ENCODE data around the gene PPA2. TPM values are rescaled to one million over a fixed set of nuclear protein-coding genes. Genes with fewer than 3 reads are reported as not detected.
A peak's percentile ranks its signal among the peaks of the same experiment; 100 is the strongest.

PPA2 gene
- total RNA-seq, 1 donor from 2014 or later, result 72.0 TPM

DNA sequence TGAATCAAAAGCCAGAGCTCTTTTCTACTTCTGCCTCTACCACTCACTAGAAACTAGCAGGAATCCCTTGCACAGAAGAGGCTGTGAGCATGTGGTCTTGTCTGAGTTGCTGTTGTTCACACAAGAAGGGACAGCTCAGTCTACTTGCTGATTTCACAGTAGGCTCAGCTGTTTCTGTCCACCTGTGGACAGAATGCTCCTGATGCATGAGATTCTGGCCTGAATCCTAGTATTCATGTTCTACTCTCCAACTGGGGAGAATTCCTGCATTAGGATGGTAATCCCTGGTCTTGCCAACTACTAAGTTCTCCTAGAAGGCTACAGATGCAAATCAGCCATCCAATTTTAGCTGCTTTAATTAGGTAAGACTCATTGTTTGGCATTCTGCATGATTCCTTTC is 112.8 kb downstream of the PPA2 start:
- Histone ChIP-seq H3K4me1 (ENCODE audit: control insufficient read depth in 3 of 3, insufficient read depth in 3 of 3, low read length in 3 of 3) (peaks cover 0 to 2% (median 0%) of the 10 kb centered on the region in 3 donors), H3K27me3 (ENCODE audit: control insufficient read depth in 3 of 3, insufficient read depth in 3 of 3, low read length in 3 of 3) (no peaks in the 10 kb centered on the region), H3K9me3 (ENCODE audit: control insufficient read depth in 3 of 3, low read length in 3 of 3) (no peaks in the 10 kb centered on the region), H3K27ac (ENCODE audit: low read depth, low read length) (no peak overlapping the region), H3K9ac (ENCODE audit: low read depth in 1 of 3, low read length in 3 of 3) (no peak overlapping the region), H3K36me3 (ENCODE audit: control insufficient read depth in 3 of 3, insufficient read depth in 3 of 3, low read length in 3 of 3) (peaks cover 0 to 2% (median 0%) of the 10 kb centered on the region in 3 donors), H3K4me3 (ENCODE audit: low read length in 3 of 3) (no peak overlapping the region)

DNA sequence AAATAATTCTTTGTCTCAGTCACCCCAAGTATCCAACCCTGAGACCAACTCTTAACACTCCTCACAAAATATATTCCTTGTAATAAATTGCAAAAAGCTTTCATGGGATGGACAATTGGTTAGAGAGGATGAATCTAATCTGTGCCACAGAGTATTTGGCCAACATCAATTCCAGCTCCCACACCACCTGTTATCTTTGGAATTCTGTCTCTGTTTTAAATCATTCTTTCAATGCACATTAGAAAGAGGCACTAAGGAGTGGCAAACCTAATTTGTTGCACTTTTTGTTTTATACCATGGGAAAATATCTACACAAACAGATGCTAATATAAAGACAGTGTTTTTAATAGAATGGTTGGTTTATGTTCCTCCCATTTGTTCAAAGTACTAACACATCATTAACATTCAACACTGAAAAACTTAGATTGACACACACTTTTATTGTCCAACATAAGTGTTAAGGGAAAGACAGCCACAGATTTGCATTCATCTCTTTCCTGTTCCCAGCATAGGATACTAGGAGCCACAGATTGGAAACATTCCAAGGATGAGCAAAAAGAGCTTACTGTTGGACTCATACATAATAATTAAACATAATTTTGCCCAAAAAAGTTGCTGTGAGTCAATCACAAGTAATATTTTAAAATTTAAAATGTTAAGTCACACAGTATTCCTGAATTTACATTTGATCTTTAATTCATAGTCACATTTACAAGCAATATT is 116.4 kb downstream of the PPA2 start:
- no peak overlapping the region for H3K9ac ChIP-seq (ENCODE audit: low read depth in 1 of 3, low read length in 3 of 3)
- no peaks in the 10 kb centered on the region for H3K36me3 ChIP-seq (ENCODE audit: control insufficient read depth in 3 of 3, insufficient read depth in 3 of 3, low read length in 3 of 3)
- H3K4me3 ChIP-seq (ENCODE audit: low read length in 3 of 3), result no peak overlapping the region
- no peaks in the 10 kb centered on the region for H3K9me3 ChIP-seq (ENCODE audit: control insufficient read depth in 3 of 3, low read length in 3 of 3)
- H3K27me3 ChIP-seq (ENCODE audit: control insufficient read depth in 3 of 3, insufficient read depth in 3 of 3, low read length in 3 of 3), result no peaks in the 10 kb centered on the region
- no peak overlapping the region for H3K27ac ChIP-seq (ENCODE audit: low read depth, low read length)
- H3K4me1 ChIP-seq (ENCODE audit: control insufficient read depth in 3 of 3, insufficient read depth in 3 of 3, low read length in 3 of 3), result peaks cover 0 to 2% (median 0%) of the 10 kb centered on the region in 3 donors

DNA sequence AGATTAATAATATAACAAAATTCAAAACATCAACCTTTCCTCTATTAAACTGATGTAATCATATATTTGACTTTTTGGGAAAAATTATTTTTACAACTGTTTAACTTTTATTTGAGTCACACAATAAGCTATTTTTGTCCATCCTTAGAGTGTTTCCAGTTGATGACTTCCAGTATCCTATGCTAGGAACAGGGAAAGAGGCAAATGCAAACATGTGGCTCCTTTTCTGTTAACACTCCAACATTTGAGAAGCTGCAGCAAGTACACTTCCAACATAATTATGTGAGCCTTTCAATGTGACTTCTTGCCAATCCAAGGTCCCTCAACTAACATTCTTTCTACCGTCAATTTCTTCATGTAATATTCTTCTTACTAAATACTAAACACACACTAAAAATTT is 117.7 kb downstream of the PPA2 start:
- H3K27ac ChIP-seq (ENCODE audit: low read depth, low read length), result no peak overlapping the region
- H3K36me3 ChIP-seq (ENCODE audit: control insufficient read depth in 3 of 3, insufficient read depth in 3 of 3, low read length in 3 of 3), result no peaks in the 10 kb centered on the region

DNA sequence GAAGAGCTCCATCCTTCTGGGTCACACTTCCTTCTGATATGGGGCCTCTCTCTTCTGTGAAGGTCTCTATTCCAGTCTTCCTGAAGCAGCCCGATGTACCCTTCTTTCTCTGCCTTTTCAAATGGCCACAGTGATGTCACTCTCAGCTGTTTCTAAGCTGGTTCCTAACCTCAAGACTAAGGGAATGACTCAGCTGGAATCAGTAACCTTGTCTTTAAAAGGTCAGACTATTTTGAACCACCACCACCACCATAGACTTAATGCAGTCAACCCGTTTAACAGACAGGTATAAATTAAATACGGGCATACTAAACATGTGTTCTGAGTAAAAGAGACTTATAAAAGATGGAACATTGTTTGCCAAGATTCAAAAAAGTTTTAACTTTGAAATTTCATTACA is 121.0 kb downstream of the PPA2 start:
- Histone ChIP-seq H3K27ac (ENCODE audit: low read depth, low read length) (peak overlapping the region; percentile 8), H3K9ac (ENCODE audit: low read depth in 1 of 3, low read length in 3 of 3) (no peak overlapping the region), H3K27me3 (ENCODE audit: control insufficient read depth in 3 of 3, insufficient read depth in 3 of 3, low read length in 3 of 3) (no peaks in the 10 kb centered on the region), H3K36me3 (ENCODE audit: control insufficient read depth in 3 of 3, insufficient read depth in 3 of 3, low read length in 3 of 3) (no peaks in the 10 kb centered on the region), H3K4me3 (ENCODE audit: low read length in 3 of 3) (no peak overlapping the region), H3K4me1 (ENCODE audit: control insufficient read depth in 3 of 3, insufficient read depth in 3 of 3, low read length in 3 of 3) (no peaks in the 10 kb centered on the region), H3K9me3 (ENCODE audit: control insufficient read depth in 3 of 3, low read length in 3 of 3) (no peaks in the 10 kb centered on the region)

More for the DNA sequence above, 117.7 kb downstream of the PPA2 start:
- Histone ChIP-seq H3K9ac (ENCODE audit: low read depth in 1 of 3, low read length in 3 of 3) (no peak overlapping the region), H3K9me3 (ENCODE audit: control insufficient read depth in 3 of 3, low read length in 3 of 3) (no peaks in the 10 kb centered on the region), H3K4me1 (ENCODE audit: control insufficient read depth in 3 of 3, insufficient read depth in 3 of 3, low read length in 3 of 3) (peaks cover 0 to 2% (median 0%) of the 10 kb centered on the region in 3 donors), H3K4me3 (ENCODE audit: low read length in 3 of 3) (no peak overlapping the region), H3K27me3 (ENCODE audit: control insufficient read depth in 3 of 3, insufficient read depth in 3 of 3, low read length in 3 of 3) (no peaks in the 10 kb centered on the region)

DNA sequence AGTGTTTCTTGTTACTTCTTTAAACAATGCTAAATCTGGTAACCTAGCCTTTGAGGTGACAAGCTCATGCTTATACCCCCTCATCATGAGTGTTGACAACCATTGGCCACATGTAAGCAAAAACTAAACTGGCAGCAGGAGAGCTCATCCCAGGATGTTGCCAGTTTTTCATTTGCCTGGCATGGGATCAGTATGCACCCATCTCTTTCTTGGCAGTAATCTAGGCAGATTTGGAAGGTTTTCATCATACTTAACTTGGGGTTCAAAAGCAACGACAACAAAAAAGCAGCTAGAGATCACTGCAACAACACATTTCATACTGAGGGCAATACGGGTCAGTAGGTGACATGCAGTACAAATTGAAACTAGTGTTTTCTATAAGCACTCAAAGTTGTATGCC is 122.0 kb downstream of the PPA2 start:
- H3K4me1 ChIP-seq (ENCODE audit: control insufficient read depth in 3 of 3, insufficient read depth in 3 of 3, low read length in 3 of 3), result no peaks in the 10 kb centered on the region
- H3K4me3 ChIP-seq (ENCODE audit: low read length in 3 of 3), result no peak overlapping the region
- H3K27me3 ChIP-seq (ENCODE audit: control insufficient read depth in 3 of 3, insufficient read depth in 3 of 3, low read length in 3 of 3), result no peaks in the 10 kb centered on the region
- H3K9me3 ChIP-seq (ENCODE audit: control insufficient read depth in 3 of 3, low read length in 3 of 3), result no peaks in the 10 kb centered on the region
- H3K27ac ChIP-seq (ENCODE audit: low read depth, low read length), result no peak overlapping the region
- no peaks in the 10 kb centered on the region for H3K36me3 ChIP-seq (ENCODE audit: control insufficient read depth in 3 of 3, insufficient read depth in 3 of 3, low read length in 3 of 3)
- H3K9ac ChIP-seq (ENCODE audit: low read depth in 1 of 3, low read length in 3 of 3), result no peak overlapping the region

DNA sequence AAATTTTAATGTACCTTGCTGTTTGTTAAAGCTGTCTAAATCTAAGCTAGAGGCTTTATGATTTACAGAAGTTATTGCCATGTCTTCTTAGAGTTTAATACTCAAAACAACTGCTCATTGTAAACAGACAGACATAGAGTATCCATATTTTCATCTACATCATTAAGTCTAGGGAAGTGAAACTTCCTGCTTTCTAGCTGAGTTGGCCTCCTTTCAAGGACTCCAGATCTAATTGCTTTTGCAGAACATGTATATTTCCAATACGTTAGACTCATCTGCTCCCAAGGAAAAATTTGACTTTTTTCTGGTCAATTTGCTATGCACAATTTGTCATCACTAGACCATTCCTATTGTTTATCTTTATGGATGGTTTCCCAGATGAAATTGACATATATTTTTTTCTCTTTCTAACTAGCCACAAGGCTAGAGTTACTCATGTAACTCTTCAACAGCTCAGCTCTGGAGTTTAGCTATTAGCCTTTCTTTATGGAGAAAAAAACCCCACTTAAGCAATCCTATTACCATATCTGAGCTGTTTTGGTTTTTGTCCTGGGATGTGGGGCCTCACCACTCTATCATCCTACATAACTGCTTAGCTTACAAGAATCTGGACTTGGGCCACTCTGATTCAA is 122.9 kb downstream of the PPA2 start:
- no peak overlapping the region for H3K27ac ChIP-seq (ENCODE audit: low read depth, low read length)

DNA sequence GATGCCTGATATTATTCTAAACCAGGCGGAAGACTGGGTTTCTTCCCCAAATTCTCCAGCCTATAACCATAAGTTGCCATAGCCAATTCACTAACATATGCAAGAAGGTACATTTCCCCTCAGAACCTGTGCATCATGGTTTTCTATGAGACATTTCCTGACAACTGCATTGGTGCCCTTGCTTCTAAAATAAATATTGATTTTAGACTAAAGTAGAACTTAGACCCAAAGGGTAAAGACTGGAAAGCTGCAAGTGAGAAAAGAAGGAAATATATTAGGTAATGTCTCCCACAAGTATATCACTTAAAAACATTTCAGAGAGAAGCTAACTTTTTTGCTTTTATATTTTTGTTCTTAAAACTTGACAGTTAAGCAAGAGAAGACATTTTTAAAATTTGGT is 125.1 kb downstream of the PPA2 start:
- Histone ChIP-seq H3K4me1 (ENCODE audit: control insufficient read depth in 3 of 3, insufficient read depth in 3 of 3, low read length in 3 of 3) (no peaks in the 10 kb centered on the region), H3K4me3 (ENCODE audit: low read length in 3 of 3) (no peak overlapping the region), H3K9me3 (ENCODE audit: control insufficient read depth in 3 of 3, low read length in 3 of 3) (no peaks in the 10 kb centered on the region), H3K9ac (ENCODE audit: low read depth in 1 of 3, low read length in 3 of 3) (no peak overlapping the region), H3K36me3 (ENCODE audit: control insufficient read depth in 3 of 3, insufficient read depth in 3 of 3, low read length in 3 of 3) (no peaks in the 10 kb centered on the region), H3K27ac (ENCODE audit: low read depth, low read length) (no peak overlapping the region), H3K27me3 (ENCODE audit: control insufficient read depth in 3 of 3, insufficient read depth in 3 of 3, low read length in 3 of 3) (no peaks in the 10 kb centered on the region)

More for the DNA sequence above, 122.9 kb downstream of the PPA2 start:
- no peaks in the 10 kb centered on the region for H3K4me1 ChIP-seq (ENCODE audit: control insufficient read depth in 3 of 3, insufficient read depth in 3 of 3, low read length in 3 of 3)
- H3K4me3 ChIP-seq (ENCODE audit: low read length in 3 of 3), result no peak overlapping the region
- no peak overlapping the region for H3K9ac ChIP-seq (ENCODE audit: low read depth in 1 of 3, low read length in 3 of 3)
- no peaks in the 10 kb centered on the region for H3K36me3 ChIP-seq (ENCODE audit: control insufficient read depth in 3 of 3, insufficient read depth in 3 of 3, low read length in 3 of 3)
- no peaks in the 10 kb centered on the region for H3K27me3 ChIP-seq (ENCODE audit: control insufficient read depth in 3 of 3, insufficient read depth in 3 of 3, low read length in 3 of 3)
- H3K9me3 ChIP-seq (ENCODE audit: control insufficient read depth in 3 of 3, low read length in 3 of 3), result no peaks in the 10 kb centered on the region

DNA sequence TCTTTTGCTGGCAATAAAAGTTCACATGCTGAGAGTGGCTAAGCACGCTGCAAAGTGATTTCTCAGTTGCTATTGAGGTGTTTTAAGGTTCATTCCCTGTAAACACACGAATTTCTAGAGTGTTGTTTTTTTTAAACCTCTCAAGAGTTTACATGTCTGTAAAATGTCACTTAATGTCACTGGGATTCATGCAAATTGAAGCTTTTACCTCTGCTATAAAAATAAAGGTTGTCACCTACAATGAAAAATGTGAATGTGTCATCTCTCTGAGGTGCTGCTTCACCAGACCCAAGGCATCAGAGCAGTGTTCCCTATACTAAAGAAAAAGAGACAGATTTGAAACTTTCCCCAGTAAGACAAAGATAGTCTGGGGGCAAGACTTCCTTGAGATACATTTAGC is 127.0 kb downstream of the PPA2 start:
- no peaks in the 10 kb centered on the region for H3K36me3 ChIP-seq (ENCODE audit: control insufficient read depth in 3 of 3, insufficient read depth in 3 of 3, low read length in 3 of 3)
- no peaks in the 10 kb centered on the region for H3K4me1 ChIP-seq (ENCODE audit: control insufficient read depth in 3 of 3, insufficient read depth in 3 of 3, low read length in 3 of 3)
- H3K27ac ChIP-seq (ENCODE audit: low read depth, low read length), result no peak overlapping the region
- H3K9me3 ChIP-seq (ENCODE audit: control insufficient read depth in 3 of 3, low read length in 3 of 3), result no peaks in the 10 kb centered on the region
- H3K27me3 ChIP-seq (ENCODE audit: control insufficient read depth in 3 of 3, insufficient read depth in 3 of 3, low read length in 3 of 3), result no peaks in the 10 kb centered on the region
- no peak overlapping the region for H3K4me3 ChIP-seq (ENCODE audit: low read length in 3 of 3)
- no peak overlapping the region for H3K9ac ChIP-seq (ENCODE audit: low read depth in 1 of 3, low read length in 3 of 3)

DNA sequence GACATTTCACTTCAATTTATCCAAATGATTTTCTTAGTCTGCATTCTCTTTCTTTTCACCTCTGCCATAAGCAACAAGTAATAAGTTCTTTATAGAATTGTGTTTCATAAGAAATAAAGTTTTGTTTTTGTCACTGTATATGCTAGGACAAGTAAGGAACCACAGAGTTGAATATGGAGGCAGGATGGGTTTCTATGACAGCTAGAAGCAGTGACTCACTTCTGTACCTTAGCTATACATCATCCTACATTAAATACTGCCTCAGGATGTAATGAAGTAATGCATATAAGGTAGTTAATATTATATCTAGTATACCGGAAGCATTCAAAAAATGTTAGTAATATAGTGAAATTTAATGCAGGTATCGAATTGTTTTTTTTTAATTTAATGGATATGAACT is 128.0 kb downstream of the PPA2 start:
- no peak overlapping the region for H3K27ac ChIP-seq (ENCODE audit: low read depth, low read length)
- no peaks in the 10 kb centered on the region for H3K36me3 ChIP-seq (ENCODE audit: control insufficient read depth in 3 of 3, insufficient read depth in 3 of 3, low read length in 3 of 3)
- no peaks in the 10 kb centered on the region for H3K27me3 ChIP-seq (ENCODE audit: control insufficient read depth in 3 of 3, insufficient read depth in 3 of 3, low read length in 3 of 3)
- H3K9ac ChIP-seq (ENCODE audit: low read depth in 1 of 3, low read length in 3 of 3), result no peak overlapping the region
- no peaks in the 10 kb centered on the region for H3K4me1 ChIP-seq (ENCODE audit: control insufficient read depth in 3 of 3, insufficient read depth in 3 of 3, low read length in 3 of 3)
- no peaks in the 10 kb centered on the region for H3K9me3 ChIP-seq (ENCODE audit: control insufficient read depth in 3 of 3, low read length in 3 of 3)
- H3K4me3 ChIP-seq (ENCODE audit: low read length in 3 of 3), result no peak overlapping the region

DNA sequence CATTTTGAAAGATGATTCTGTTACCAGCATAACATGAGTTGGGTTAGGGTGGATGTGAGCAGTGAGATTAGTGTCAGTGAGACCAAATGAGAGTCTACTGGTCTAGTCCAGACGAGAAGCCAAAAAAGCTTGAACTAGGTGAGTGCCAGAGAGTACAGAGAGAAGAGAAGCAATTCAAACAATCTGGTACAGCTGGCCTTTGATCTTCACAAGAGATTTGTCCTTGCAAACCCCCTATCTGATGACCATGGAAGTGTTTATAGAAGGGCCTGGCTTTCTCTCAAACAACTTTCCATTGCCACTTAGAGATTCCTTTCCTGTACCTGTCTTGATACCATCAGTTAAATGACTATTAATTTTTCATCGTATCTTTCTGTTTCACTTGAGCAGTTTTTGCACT is 128.5 kb downstream of the PPA2 start:
- Histone ChIP-seq H3K27me3 (ENCODE audit: control insufficient read depth in 3 of 3, insufficient read depth in 3 of 3, low read length in 3 of 3) (no peaks in the 10 kb centered on the region), H3K4me3 (ENCODE audit: low read length in 3 of 3) (no peak overlapping the region), H3K9me3 (ENCODE audit: control insufficient read depth in 3 of 3, low read length in 3 of 3) (no peaks in the 10 kb centered on the region), H3K27ac (ENCODE audit: low read depth, low read length) (no peak overlapping the region), H3K4me1 (ENCODE audit: control insufficient read depth in 3 of 3, insufficient read depth in 3 of 3, low read length in 3 of 3) (no peaks in the 10 kb centered on the region), H3K9ac (ENCODE audit: low read depth in 1 of 3, low read length in 3 of 3) (no peak overlapping the region), H3K36me3 (ENCODE audit: control insufficient read depth in 3 of 3, insufficient read depth in 3 of 3, low read length in 3 of 3) (no peaks in the 10 kb centered on the region)
